ENCODE measurements around the gene HSPD1. TPM values are rescaled to one million over a fixed set of nuclear protein-coding genes. Genes with fewer than 3 reads are reported as not detected.

HSPD1 gene
- total RNA-seq, 1 experiment from 2014 or later, result 1,107 TPM

DNA sequence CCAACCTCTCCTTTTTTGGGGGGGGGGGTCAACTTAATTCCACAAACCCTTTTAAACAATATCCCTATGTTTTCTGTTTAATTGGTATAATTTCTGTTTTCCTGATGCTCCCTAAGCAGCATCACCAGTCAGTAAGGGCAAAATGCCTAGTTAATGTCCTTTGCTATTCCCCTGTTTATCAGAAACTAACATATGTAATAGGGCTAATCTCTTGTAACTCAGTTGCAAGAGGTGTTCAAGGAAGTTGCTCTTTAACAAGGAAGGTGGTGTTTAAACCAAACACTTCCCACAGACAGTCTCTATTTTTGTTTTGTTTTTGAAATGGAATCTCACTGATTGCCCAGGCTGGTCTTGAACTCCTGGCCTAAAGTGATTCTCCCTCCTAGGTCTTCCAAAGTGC lies 52.8 kb downstream of the HSPD1 start:
- DNase-seq (ENCODE audit: extremely low read depth, low read depth), result no peak

DNA sequence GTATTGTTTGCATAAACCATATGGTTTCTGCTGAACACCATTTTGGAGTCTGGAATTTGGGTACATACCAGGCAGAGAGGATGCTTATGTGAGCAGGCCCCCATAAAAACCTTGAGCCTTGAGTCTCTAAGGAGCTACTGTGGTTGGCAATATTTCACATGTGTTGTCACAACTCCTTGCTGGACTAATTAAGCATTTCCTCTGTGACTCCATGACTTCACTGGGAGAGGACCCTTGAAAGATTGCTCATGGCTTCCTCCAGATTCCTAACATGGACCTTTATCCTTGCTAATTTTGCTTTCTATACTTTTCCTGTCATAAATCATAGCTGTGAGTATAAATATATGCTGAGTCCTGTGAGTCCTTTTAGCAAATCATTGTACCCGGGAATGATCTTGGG lies 53.9 kb downstream of the HSPD1 start:
- no peak for DNase-seq (ENCODE audit: extremely low read depth, low read depth)

- no peak for DNase-seq (ENCODE audit: extremely low read depth, low read depth)
These were observed 56.8 kb downstream of the HSPD1 start for GRCh38 chr2:197442857-197443256.

DNA sequence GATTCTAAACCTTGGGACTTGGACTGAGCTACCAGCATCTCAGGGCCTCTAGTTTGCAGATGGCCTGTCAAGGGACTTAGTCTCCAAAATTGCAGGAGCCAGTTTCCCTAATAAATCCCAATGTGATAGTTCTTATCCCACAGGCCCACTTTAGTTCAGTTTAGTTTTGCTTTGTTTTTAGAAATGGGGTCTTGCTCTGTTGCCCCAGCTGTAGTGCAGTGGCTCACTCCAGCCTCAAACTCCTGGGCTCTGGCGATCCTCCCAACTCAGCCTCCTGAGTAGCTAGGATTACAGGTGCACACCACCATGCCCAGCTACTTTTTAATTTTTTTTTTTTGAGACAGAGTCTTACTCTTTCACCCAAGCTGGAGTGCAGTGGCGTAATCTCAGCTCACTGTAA lies 62.3 kb downstream of the HSPD1 start:
- DNase-seq (ENCODE audit: extremely low read depth, low read depth), result no peak

Small RNA genes lying within 50 kb of the gene (small RNA-seq; reads per million reads assigned to genes)
- gene AC020550.1 (0 reads per million in 2 experiments), gene RNU6-1029P (0 reads per million in 2 experiments)

Other genes starting within 250 kb of the HSPD1 start
- 18.4 and 20.8 TPM in 2 replicates for gene ANKRD44, start 189.1 kb downstream of the HSPD1 start, total RNA-seq (2014; rRNA removed; shearing (Covaris generic))
- gene SF3B1, start 64.8 kb downstream of the HSPD1 start, total RNA-seq (2014; rRNA removed; shearing (Covaris generic)), result 193 and 230 TPM in 2 replicates
- gene COQ10B, start 46.3 kb downstream of the HSPD1 start, total RNA-seq (2014; rRNA removed; shearing (Covaris generic)), result 41.6 and 44.0 TPM in 2 replicates
- 326 and 343 TPM in 2 replicates for gene HSPE1, start 539 bp upstream of the HSPD1 start, total RNA-seq (2014; rRNA removed; shearing (Covaris generic))
- gene MOB4, start 16.2 kb upstream of the HSPD1 start, total RNA-seq (2014; rRNA removed; shearing (Covaris generic)), result 98.9 and 102 TPM in 2 replicates
- 0.20 and 0.87 TPM in 2 replicates for gene RFTN2, start 175.7 kb upstream of the HSPD1 start, total RNA-seq (2014; rRNA removed; shearing (Covaris generic))
- 19.3 and 24.0 TPM in 2 replicates for gene MARS2, start 205.5 kb upstream of the HSPD1 start, total RNA-seq (2014; rRNA removed; shearing (Covaris generic))

All from NCI-H460 (cell line).